Ishikawa (cell line): ENCODE results near the gene SLC47A1.

Source experiments
- CREB1 ChIP-seq: IDR thresholded peaks from 2 replicates; pipeline ENCODE4 v1.6.1; 2012; ENCODE audit warnings: low read depth
- EP300 ChIP-seq: IDR thresholded peaks from 2 replicates; pipeline ENCODE4 v1.6.1; 2012; ENCODE audit warnings: borderline replicate concordance
- FOXM1 ChIP-seq: IDR thresholded peaks from 2 replicates; pipeline ENCODE4 v1.6.1; 2012; ENCODE audit warnings: low read depth, borderline replicate concordance
- NFIC ChIP-seq: IDR thresholded peaks from 2 replicates; pipeline ENCODE4 v1.6.1; 2012
- TAF1 ChIP-seq: IDR thresholded peaks from 2 replicates; pipeline ENCODE4 v1.6.1; 2012; ENCODE audit warnings: low read depth, mild to moderate bottlenecking
- TCF12 ChIP-seq: IDR thresholded peaks from 2 replicates; pipeline ENCODE4 v1.6.1; 2012; ENCODE audit warnings: low read depth
- ZBTB7A ChIP-seq: IDR thresholded peaks from 2 replicates; pipeline ENCODE4 v1.6.1; 2012; ENCODE audit warnings: low read depth

- TF ChIP-seq TAF1 (no peak), TCF12 (no peak), EP300 (no peak), CREB1 (no peak), ZBTB7A (no peak), FOXM1 (no peak), NFIC (no peak)
Observed at GRCh38 chr17:19558946-19559345, 25.3 kb downstream of the SLC47A1 start.
